SH-SY5Y (cell line): ENCODE data around the gene FOXN1.

Experiments used
- GATA2 ChIP-seq: IDR thresholded peaks from 2 replicates; pipeline ENCODE4 v1.6.1; 2011; ENCODE audit warnings: mild to moderate bottlenecking, low read depth, low read length
- GATA3 ChIP-seq: IDR thresholded peaks from 2 replicates; pipeline ENCODE4 v1.6.1; 2011; ENCODE audit warnings: low read depth, mild to moderate bottlenecking, low read length, moderate library complexity

The FOXN1 gene

DNA sequence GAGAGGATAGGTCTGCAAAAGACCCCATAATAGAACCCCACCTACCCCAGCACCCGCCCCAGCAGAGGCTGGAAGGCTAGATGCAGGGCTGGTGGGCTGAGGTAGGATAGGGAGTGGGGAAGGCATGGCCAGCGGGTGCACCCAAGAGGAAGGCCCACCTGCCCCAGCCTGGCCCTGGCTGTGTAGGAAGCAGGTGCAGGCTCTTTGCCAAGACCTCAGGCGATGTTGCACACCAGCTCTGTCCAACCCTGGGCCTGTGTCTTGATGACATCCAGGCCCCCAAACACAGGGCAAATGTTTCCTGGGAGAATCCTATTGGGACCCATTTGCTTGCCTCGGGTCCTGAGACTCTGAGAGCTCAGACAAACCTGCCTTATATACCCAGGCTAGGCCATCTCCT is 34.1 kb downstream of the FOXN1 start:
- TF ChIP-seq GATA3 (no peak), GATA2 (no peak)

DNA sequence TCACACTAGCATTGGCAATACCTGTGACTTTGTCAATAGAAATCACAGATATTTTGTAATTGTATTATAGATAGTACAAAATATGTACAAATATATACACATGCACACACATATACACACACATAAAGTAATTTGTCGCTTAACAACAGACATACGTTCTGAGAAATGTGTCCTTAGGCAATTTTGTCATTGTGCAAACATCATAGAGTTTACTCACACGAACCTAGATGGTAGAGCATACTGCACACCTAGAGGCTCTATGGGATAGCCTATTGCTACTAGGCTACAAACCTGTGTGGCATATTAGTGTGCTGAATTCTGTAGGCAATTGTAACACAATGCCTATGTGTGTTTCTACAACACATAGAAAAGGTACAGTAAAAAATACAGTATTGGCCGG is 35.3 kb downstream of the FOXN1 start:
- TF ChIP-seq GATA2 (no peak), GATA3 (no peak)

DNA sequence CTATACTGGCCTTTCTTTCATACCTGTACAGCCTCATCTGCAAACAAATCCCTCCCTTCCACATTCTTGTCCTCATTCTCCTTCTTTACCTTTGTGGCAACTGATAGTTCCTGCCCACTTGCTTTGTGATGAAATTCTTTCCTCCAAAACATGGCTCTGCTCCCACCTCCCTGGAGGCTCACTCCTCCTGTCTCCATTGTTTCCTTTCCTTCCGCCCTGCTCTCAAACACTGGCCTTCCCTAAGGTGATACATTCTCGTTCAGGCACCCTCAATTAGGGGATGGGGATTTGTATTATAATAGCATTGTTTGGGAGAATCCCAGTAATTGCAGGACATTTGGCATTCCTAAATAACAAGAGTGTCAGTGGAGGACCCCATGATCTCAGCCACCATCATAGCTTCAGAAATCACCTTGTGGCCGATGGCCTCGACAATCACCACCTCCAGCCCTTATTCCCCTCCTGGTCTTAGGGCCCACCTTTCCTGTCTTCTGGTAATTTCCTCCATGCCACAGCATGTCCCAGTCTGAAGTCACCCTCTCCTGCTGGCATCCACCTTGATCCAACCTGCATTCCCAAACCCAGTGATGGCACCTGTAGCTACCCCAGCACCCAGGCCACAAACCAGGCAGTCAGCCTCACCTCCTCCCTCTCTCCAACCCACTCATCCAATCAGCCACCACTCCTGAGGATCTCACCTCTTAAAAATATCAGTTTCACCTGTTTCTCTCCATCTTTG is 38.4 kb downstream of the FOXN1 start:
- TF ChIP-seq GATA2 (no peak), GATA3 (no peak)

DNA sequence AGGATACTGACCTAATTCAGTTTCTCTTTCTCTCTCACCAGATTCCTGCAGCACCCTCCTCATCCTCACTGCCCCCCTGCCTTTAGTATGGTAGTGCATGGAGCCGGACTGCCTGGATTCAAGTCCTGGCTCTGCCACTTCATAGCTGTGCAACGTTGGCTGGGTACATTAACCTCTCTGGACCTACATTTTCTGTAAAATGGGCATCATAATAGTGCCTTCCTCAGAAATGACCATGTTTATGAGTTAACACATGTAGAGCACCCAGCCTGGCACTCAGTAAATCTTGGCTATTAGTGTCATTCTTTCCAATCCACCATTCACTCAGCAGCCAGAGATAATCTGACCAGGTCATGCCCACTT is 39.0 kb downstream of the FOXN1 start:
- no peak for TF ChIP-seq GATA2
- no peak for TF ChIP-seq GATA3

DNA sequence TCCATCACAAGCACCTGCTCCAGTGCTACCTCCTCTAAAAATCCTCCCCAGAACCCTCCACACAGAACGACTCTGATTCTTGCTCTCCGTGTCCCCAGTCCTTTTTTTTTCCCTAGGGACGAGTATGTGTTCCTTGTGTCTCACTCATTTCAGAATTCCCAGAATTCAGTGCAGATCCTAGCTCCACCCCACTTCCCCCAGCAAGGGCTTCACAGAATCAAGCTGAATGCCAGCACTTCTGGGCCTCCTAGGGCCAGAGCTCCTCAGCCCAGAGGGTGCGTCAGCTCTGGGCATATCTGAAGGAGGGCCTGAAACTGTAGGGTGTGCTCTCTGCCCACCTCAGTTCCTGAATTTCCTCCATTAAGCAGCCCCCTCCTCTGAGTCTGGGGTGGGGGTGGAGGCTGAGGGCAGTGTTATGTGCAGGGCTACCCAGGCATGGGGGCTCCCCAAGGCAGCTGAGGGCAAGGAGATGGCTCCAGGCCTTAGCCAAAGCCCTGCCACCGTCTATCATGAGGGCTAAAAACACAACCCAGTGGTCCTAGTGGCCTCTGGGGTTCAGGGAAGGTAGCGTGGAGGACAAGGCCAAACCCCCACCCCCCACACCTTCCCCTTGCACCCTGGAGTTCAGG is 39.8 kb downstream of the FOXN1 start:
- TF ChIP-seq GATA2 (no peak), GATA3 (no peak)

DNA sequence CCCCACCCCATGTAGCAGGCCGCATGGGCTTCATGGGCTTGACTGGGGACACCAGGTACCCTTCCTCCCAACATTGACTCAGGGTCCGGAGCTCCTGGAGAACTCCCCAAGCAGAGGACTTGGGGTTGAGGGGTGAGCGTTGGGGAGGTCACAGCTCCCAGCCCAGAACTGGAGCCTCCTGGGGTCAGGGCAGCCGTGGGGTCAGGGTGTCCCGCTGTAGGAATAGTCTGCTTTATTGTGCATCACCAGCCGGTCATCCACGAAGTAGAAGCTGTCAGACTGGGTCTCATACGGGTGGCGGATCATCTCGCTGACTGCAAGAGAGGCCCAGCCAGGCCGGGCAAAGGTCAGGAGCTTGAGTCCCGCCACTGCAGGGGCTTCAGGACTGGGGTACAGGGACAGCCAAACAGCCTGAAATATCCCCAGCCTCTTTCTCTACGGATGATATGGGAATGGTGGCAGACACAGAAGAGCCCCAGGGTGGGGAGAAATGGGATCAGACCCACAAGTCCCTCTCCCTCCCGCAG is 41.0 kb downstream of the FOXN1 start:
- TF ChIP-seq GATA3 (no peak), GATA2 (no peak)

DNA sequence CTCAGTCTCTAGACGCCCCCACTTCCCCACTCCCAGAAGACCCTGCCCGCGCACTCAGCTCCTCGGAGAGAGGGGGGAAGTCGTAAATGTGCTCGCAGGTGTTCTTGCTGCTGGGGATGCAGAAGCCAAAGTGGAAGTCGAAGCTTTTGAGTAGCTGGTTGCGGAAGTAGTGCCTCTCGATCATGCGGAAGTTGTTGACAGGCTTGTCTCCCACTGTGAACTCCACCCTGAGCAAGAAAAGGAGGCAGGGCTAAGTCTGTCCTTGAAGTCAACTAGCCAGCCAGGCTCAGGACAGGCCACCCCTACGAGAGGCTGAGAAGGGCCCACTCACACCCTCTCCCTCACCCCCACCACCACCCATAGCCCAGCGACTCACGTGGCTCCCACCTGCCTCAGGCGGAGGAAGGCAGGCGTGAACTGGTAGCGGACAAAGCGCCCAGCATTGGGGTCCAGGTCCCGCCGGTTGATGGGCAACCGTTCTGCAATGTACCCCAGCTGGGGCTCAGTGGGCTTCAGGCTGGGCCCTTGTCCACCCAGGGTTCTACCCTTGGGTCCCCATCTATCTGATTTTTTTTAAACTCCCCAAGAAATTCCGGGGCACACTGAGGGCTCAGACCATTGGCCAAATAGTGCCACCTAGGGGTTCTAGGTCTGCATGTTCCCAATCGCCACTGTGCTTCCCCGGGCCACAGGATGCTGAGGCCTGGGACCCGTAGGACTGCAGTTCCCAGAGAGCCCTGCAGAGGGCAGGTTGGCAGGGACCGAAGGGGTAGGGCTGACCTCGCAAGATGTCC is 41.7 kb downstream of the FOXN1 start:
- TF ChIP-seq GATA3 (no peak), GATA2 (no peak)

DNA sequence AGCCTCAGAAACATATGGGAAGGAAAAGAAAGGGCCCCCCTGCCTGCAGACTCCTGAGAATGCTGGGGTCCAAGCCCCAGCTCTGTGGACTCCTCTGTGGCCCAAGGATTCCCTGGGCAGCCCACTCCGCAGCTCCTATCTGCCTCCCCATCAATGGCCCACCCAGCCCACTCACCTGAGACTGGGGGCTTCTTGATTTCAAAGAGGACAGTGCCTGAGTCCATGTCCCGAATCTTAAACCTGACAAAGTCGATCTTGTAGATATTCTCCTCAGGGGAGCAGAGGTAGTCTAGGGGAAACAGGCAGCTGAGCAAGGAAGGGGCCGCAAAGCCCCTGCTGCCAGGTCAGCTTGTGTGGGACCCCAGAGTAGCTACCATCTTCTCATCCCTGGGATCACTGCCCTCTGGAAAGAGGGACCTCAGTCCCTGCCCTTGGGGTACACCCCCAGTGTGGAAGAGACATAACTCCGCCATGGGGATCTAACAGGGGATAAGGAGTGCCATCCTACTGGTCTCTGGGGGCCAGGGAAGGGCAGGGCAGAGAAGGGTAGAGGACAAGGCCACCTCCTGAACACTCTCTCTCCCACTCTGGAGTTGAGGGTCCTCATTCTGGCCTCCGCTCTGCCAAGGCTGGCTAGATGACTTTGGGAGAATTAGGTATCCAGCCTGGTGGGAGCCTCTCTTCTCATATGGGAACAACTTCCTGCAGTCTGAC is 42.4 kb downstream of the FOXN1 start:
- no peak for TF ChIP-seq GATA2
- no peak for TF ChIP-seq GATA3

DNA sequence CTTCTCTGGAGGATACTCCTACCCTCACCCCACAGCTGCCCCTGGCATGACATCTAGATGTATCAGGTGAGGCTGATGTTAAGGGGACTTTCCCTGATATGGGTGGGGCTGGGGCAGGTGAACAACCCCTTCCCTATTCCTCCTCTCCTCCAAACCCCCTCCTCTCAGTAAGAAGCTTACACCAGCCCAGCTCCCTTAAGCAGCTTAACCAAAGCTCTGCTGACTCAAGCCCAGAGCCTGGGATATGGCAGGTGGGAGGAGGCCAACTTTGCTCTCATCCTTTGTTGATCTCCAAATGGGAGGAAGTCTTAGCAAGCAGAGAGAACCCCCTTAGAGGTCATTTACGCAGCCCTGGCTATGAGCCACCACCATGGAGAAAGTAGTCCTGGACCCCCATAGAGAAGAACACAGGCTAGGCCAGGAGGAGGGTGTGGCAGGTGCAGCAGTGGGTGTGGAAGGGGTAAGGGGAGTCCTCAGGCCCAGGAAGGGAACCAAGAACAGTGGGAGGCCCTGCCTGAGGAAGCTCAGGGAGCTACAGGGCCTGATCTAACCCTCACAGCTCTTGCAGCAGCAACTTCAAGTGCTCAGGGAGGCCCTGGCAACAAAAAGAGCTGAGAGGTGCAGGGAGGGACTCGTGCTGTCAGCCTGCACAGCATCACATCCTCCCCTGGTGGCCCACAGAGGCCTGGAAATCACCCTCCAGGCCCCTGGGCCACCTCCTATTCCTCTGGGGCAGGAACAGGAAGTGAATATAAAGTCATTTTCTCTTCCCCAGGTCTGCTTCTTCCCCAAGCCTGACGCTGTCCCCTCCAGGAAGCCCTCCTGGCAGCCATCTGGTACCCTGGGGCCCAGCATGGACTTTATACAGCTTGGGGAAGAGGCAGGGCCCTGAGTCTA is 43.3 kb downstream of the FOXN1 start:
- TF ChIP-seq GATA3 (no peak), GATA2 (no peak)

DNA sequence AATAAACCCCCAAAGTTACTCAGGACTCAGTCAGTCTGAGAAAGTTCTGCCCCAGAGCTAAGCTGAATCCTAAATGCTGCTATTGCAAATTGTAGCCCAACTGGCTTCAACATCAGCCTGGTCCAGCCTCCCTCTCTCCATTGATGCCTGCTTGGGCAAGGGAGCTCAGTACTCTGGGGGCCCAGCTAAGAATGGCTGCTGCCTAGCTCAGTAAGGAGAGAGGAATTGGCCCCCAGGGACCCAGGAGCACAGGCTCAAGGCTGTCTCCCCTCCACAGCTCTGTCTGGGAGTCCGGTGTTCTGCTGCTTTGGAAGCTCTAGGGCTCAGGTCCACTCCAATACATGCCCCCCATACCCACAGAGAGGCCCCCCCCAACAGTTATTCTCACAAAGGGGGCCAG is 44.7 kb downstream of the FOXN1 start:
- no peak for TF ChIP-seq GATA2
- no peak for TF ChIP-seq GATA3

DNA sequence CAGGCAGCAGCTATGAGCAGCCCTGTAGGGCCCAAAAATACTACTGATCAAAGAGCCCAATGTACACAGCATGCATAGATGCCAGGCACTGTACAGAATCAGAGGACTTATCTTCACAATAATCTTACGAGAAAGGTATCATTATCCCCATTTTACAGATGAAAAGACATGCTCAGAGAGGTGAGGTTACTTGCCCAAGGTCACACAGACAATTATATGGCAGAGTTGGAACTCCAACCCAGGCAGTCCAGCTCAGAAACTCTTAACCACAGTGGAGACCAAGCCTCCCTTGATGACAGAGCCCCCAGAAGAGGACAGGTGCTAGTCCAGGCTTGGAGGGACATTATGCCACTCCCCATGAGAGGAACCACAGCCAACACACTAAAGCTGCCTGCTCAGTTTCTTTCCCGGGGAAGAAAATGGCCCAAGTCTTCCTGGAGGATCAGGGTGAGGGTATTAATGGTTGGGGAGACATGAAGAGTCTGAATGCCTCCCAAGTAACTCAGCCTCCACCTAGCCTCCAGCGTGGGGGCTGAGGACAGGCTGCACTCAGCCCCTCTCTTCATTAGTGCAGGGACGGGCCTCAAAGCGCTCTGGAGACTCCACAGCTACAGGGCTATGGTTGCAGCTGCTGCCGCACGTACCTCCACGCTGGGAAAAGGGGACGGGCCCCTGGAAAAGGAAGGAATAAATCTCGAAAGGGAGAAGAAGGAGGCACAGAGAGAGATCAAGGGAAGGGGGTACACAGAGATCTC is 45.5 kb downstream of the FOXN1 start:
- TF ChIP-seq GATA3 (no peak), GATA2 (no peak)
